Activated naive CD8-positive, alpha-beta T cell treated with anti-CD3 and anti-CD28 coated beads, Interleukin-2, amount 50 U/mL, for 24 hours (primary cell): Measurements from ENCODE around the gene DENND1A.
"Not testable (repeated sequence)": the region's sequence is repeated elsewhere in the genome, so short reads cannot be mapped to it uniquely, and the experiment has no call there.

Experiments
- ATAC-seq: fragments of 150-1000 bp; cut with Tn5 transposase; one replicate; pipeline ENCODE4 v1.10.0; 2021
- DNase-seq: peaks from one replicate; pipeline ENCODE4 v3.0.0; 2021
- H3K27ac Mint-ChIP-seq: one replicate; pipeline ENCODE4 v1.8.0; 2021; ENCODE audit warnings: mild to moderate bottlenecking, mixed read lengths
- H3K27me3 Mint-ChIP-seq: one replicate; pipeline ENCODE4 v1.8.0; 2021; ENCODE audit warnings: mixed read lengths
- H3K36me3 Mint-ChIP-seq: one replicate; pipeline ENCODE4 v1.8.0; 2021; ENCODE audit warnings: low read depth, mixed read lengths
- H3K4me1 Mint-ChIP-seq: one replicate; pipeline ENCODE4 v1.8.0; 2021; ENCODE audit warnings: mixed read lengths
- H3K4me3 Mint-ChIP-seq: one replicate; pipeline ENCODE4 v1.8.0; 2021; ENCODE audit warnings: mild to moderate bottlenecking, moderate library complexity, mixed read lengths
- H3K9me3 Mint-ChIP-seq: one replicate; pipeline ENCODE4 v1.8.0; 2021; ENCODE audit warnings: mixed read lengths

DENND1A gene, protein sequence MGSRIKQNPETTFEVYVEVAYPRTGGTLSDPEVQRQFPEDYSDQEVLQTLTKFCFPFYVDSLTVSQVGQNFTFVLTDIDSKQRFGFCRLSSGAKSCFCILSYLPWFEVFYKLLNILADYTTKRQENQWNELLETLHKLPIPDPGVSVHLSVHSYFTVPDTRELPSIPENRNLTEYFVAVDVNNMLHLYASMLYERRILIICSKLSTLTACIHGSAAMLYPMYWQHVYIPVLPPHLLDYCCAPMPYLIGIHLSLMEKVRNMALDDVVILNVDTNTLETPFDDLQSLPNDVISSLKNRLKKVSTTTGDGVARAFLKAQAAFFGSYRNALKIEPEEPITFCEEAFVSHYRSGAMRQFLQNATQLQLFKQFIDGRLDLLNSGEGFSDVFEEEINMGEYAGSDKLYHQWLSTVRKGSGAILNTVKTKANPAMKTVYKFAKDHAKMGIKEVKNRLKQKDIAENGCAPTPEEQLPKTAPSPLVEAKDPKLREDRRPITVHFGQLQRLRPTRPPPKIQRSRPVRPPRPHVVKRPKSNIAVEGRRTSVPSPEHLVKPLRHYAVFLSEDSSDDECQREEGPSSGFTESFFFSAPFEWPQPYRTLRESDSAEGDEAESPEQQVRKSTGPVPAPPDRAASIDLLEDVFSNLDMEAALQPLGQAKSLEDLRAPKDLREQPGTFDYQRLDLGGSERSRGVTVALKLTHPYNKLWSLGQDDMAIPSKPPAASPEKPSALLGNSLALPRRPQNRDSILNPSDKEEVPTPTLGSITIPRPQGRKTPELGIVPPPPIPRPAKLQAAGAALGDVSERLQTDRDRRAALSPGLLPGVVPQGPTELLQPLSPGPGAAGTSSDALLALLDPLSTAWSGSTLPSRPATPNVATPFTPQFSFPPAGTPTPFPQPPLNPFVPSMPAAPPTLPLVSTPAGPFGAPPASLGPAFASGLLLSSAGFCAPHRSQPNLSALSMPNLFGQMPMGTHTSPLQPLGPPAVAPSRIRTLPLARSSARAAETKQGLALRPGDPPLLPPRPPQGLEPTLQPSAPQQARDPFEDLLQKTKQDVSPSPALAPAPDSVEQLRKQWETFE

GRCh38 chr9:123929870-123930831, at the start of gene DENND1A:
Gene DENND1A (minus strand): TSS chr9:123930126. CDS start chr9:123929905, 221 bp downstream.
- H3K36me3 Mint-ChIP-seq: peaks cover 7% of the 10 kb centered on the region

GRCh38 chr9:123978981-123979380, 49.1 kb upstream of the DENND1A start:
- ATAC-seq: no peak
- DNase-seq: no peak
- Mint-ChIP-seq H3K36me3 (no peaks in the 10 kb centered on the region), H3K4me3 (no peak overlapping the region), H3K27ac (no peak overlapping the region), H3K27me3 (peaks cover 33% of the 10 kb centered on the region), H3K4me1 (no peaks in the 10 kb centered on the region), H3K9me3 (no peaks in the 10 kb centered on the region)

More at GRCh38 chr9:123929870-123930831, at the start of gene DENND1A:
- peaks cover 2% of the 10 kb centered on the region for H3K9me3 Mint-ChIP-seq
- ATAC-seq (peak; percentile 87), DNase-seq (peak; percentile 90)
- H3K27ac Mint-ChIP-seq: peak within 1 kb of the TSS; percentile 96
- H3K4me1 Mint-ChIP-seq: peaks cover 38% of the 10 kb centered on the region
- H3K27me3 Mint-ChIP-seq: peaks cover 10% of the 10 kb centered on the region
- H3K4me3 Mint-ChIP-seq: peak within 1 kb of the TSS; percentile 91

- not testable (repeated sequence) for H3K27ac Mint-ChIP-seq, H3K4me1 Mint-ChIP-seq, H3K4me3 Mint-ChIP-seq, H3K36me3 Mint-ChIP-seq, ATAC-seq, DNase-seq, H3K9me3 Mint-ChIP-seq
- H3K27me3 Mint-ChIP-seq: peaks cover 22% of the 10 kb centered on the region
These were observed 46.7 kb upstream of the DENND1A start for GRCh38 chr9:123976579-123976978.

GRCh38 chr9:123975871-123976270, 45.9 kb upstream of the DENND1A start:
- H3K9me3 Mint-ChIP-seq: no peaks in the 10 kb centered on the region
- no peak for DNase-seq
- peaks cover 17% of the 10 kb centered on the region for H3K27me3 Mint-ChIP-seq
- H3K4me1 Mint-ChIP-seq: no peaks in the 10 kb centered on the region
- H3K36me3 Mint-ChIP-seq: no peaks in the 10 kb centered on the region
- ATAC-seq: no peak
- no peak overlapping the region for H3K4me3 Mint-ChIP-seq
- H3K27ac Mint-ChIP-seq: no peak overlapping the region

- no peaks in the 10 kb centered on the region for H3K4me1 Mint-ChIP-seq
- ATAC-seq (no peak), DNase-seq (no peak)
- no peak overlapping the region for H3K4me3 Mint-ChIP-seq
- peaks cover 13% of the 10 kb centered on the region for H3K27me3 Mint-ChIP-seq
- no peaks in the 10 kb centered on the region for H3K9me3 Mint-ChIP-seq
- no peak overlapping the region for H3K27ac Mint-ChIP-seq
- H3K36me3 Mint-ChIP-seq: no peaks in the 10 kb centered on the region
These were observed 44.5 kb upstream of the DENND1A start for GRCh38 chr9:123974471-123974870.

DNA sequence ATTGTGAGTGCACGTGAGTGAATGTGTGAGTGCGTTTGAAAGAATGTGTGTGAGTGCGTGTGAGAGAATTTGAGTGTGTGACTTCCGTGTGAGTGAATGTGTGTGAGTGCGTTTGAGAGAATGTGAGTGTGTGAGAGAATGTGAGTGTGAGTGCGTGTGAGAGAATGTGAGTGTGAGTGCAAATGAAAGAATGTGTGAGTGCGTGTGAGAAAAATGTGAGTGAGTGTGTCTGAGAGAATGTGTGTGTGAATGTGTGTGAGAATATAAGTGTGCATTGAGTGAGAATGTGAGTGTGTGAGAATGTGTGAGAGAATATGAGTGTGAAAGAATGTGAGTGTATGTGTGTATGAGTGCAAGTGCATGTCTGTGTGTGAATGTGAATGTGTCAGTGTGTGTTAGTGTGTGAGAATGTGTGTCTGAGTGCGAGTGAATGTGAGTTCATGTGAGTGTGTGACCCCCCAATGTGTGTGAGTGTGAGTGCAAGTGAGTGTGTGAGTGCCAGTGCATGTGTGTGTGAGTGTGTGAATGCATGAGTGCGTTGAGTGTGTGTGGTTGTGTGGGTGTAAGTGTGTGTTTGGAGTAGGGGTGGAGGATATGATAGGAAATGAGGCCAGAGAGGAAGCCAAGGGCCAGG, 43.8 kb upstream of the DENND1A start:
- Mint-ChIP-seq H3K27ac (no peak overlapping the region), H3K4me1 (no peaks in the 10 kb centered on the region), H3K4me3 (no peak overlapping the region), H3K36me3 (no peaks in the 10 kb centered on the region), H3K9me3 (no peaks in the 10 kb centered on the region), H3K27me3 (peaks cover 10% of the 10 kb centered on the region)
- ATAC-seq (no peak), DNase-seq (no peak)

DNA sequence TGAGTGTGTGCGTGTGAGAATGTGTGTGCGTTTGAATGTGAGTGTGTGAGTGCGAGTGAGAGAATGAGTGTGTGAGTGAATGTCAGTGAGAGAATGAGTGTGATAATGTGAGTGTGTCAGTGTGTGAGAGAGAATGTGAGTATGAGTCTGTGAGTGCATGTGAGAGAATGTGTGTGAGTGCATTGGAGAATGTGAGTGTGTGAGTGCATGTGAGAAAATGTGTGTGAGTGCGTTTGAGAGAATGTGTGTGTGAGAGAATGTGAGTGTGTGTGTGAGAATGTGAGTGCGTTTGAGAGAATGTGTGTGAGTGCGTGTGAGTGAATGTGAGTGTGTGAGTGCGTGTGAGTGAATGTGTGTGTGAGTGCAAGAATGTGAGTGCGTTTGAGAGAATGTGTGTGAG, 42.7 kb upstream of the DENND1A start:
- H3K36me3 Mint-ChIP-seq: no peaks in the 10 kb centered on the region
- H3K27me3 Mint-ChIP-seq: peaks cover 18% of the 10 kb centered on the region
- no peaks in the 10 kb centered on the region for H3K9me3 Mint-ChIP-seq
- H3K27ac Mint-ChIP-seq: no peak overlapping the region
- no peak overlapping the region for H3K4me3 Mint-ChIP-seq
- no peak for DNase-seq
- ATAC-seq: no peak
- no peaks in the 10 kb centered on the region for H3K4me1 Mint-ChIP-seq

DNA sequence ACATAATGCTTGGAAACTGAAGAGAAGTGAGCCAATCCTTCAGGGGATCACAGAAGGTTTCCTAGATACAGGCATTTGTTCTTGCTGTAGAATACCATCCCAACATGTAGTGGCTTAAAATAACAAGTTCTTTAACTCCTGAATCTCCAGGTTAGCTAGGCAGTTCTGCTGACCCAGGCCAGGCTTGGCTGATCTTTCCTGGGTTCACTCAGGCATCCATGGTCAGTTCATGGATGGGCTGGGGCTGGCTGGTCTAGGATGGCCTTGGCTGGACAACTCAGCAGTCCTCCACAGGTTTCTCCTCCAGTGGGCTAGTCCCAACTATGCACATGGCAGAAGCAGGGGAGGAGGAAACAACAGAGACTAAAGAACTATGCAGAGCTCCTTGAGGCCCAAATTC, 37.4 kb upstream of the DENND1A start:
- DNase-seq (no peak), ATAC-seq (no peak)
- H3K36me3 Mint-ChIP-seq: no peaks in the 10 kb centered on the region
- no peaks in the 10 kb centered on the region for H3K4me1 Mint-ChIP-seq
- no peaks in the 10 kb centered on the region for H3K9me3 Mint-ChIP-seq
- peaks cover 59% of the 10 kb centered on the region for H3K27me3 Mint-ChIP-seq
- H3K4me3 Mint-ChIP-seq: no peak overlapping the region
- H3K27ac Mint-ChIP-seq: no peak overlapping the region

DNA sequence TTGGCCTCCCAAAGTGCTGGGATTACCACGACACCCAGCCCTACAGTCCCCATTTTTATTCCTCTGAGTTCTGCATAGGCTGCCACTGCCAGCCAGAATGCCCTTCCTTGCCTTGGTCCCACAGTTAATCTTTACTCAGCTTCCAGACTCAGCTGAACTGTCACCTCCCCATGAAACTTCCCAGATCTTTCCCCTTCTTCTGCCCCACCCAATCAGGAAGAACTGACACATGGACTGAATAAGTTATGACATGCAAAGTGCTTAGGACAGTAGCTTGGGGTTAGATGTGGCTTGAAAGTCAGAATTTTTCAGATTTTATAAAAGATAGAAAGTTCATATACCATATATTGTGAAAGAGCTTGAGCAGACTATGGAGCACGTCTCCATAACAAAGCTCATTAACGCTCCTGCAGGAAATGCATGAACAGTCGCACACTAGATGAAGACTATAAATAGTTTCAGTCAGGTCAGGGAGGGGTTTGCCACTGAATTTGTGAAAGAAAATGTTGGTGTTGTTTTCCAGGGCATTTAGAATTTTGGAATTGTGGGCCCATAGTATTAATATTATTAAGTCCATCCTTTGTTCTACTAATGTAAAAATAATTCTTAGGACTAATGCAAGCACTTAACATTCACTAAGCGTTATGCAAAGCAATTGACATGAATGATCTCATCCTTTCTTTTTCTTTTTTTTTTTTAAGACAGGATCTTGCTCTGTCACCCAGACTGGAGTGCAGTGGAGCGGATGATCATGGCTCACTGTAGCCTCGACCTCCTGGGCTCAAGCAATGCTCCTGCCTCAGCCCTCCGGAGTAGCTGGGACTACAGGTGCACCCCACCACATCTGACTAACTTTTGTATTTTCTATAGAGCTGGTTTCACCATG, 36.1 kb upstream of the DENND1A start:
- DNase-seq: no peak
- Mint-ChIP-seq H3K36me3 (no peaks in the 10 kb centered on the region), H3K4me1 (no peaks in the 10 kb centered on the region), H3K27me3 (peaks cover 65% of the 10 kb centered on the region), H3K27ac (no peak overlapping the region), H3K4me3 (no peak overlapping the region), H3K9me3 (no peaks in the 10 kb centered on the region)
- no peak for ATAC-seq

- ATAC-seq (no peak), DNase-seq (no peak)
- Mint-ChIP-seq H3K9me3 (no peaks in the 10 kb centered on the region), H3K4me1 (no peaks in the 10 kb centered on the region), H3K36me3 (no peaks in the 10 kb centered on the region), H3K4me3 (no peak overlapping the region), H3K27ac (no peak overlapping the region), H3K27me3 (peaks cover 67% of the 10 kb centered on the region)
These were observed 34.8 kb upstream of the DENND1A start for GRCh38 chr9:123964761-123965160.

GRCh38 chr9:123960965-123961364, 31.0 kb upstream of the DENND1A start:
- no peaks in the 10 kb centered on the region for H3K36me3 Mint-ChIP-seq

GRCh38 chr9:123960366-123960765, 30.4 kb upstream of the DENND1A start:
- H3K27me3 Mint-ChIP-seq: peaks cover 48% of the 10 kb centered on the region
- no peak overlapping the region for H3K27ac Mint-ChIP-seq
- H3K4me1 Mint-ChIP-seq: peaks cover 9% of the 10 kb centered on the region
- H3K4me3 Mint-ChIP-seq: no peak overlapping the region
- no peaks in the 10 kb centered on the region for H3K36me3 Mint-ChIP-seq
- ATAC-seq (no peak), DNase-seq (no peak)
- no peaks in the 10 kb centered on the region for H3K9me3 Mint-ChIP-seq

More at GRCh38 chr9:123960965-123961364, 31.0 kb upstream of the DENND1A start:
- Mint-ChIP-seq H3K27ac (no peak overlapping the region), H3K4me3 (no peak overlapping the region), H3K27me3 (peaks cover 54% of the 10 kb centered on the region), H3K4me1 (peaks cover 9% of the 10 kb centered on the region), H3K9me3 (no peaks in the 10 kb centered on the region)
- ATAC-seq: no peak
- no peak for DNase-seq

DNA sequence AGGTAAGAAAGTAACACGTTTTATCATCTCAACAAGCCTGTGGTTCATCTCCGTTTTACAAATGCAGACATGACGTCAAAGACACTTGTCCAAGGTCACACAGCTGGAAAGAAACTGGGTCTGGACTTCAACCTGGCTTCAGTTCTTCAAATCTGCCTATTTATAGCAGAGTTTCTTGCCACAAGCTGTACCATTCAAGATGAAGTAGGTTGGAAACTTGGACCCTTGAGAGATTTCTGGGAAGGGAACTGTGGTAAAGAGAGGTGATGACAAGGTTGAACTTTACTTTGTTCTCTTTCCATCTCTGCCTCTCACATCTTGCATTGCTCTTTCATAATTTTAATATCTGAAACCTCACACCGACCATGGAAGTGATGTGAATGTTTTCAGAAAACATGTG, 29.9 kb upstream of the DENND1A start:
- H3K36me3 Mint-ChIP-seq: no peaks in the 10 kb centered on the region
- H3K27me3 Mint-ChIP-seq: peaks cover 42% of the 10 kb centered on the region
- ATAC-seq (no peak), DNase-seq (no peak)
- no peak overlapping the region for H3K27ac Mint-ChIP-seq
- peaks cover 9% of the 10 kb centered on the region for H3K4me1 Mint-ChIP-seq
- no peak overlapping the region for H3K4me3 Mint-ChIP-seq
- H3K9me3 Mint-ChIP-seq: no peaks in the 10 kb centered on the region
